Adrenal gland (tissue), 5 donors: Measurements from ENCODE around the gene CORO6.

Source experiments
- POLR2A ChIP-seq, 2 donors: fragments of 450-650 bp; IDR thresholded peaks; one replicate each; pipeline ENCODE4 v1.6.1; 2017; ENCODE audit warnings: antibody characterized with exemption in 2 of 2, mild to moderate bottlenecking in 2 of 2, moderate library complexity in 1 of 2
- TF ChIP-seq, protein P1 (sequence below), 6 experiments: fragments of 450-650 bp in 4 of 6; fragments of 200-600 bp in 2 of 6; sonication (generic) in 1 of 6; IDR thresholded peaks; 1 replicate in 5 of 6; 2 replicates in 1 of 6; pipeline versions ENCODE4 v1.5.1 to v1.8.0; 2016 to 2021; ENCODE audit warnings: antibody characterized with exemption in 6 of 6, mild to moderate bottlenecking in 2 of 6, moderate library complexity in 1 of 6
- donor health status: DM: no; HTN: no; CAD: no.

DNA sequence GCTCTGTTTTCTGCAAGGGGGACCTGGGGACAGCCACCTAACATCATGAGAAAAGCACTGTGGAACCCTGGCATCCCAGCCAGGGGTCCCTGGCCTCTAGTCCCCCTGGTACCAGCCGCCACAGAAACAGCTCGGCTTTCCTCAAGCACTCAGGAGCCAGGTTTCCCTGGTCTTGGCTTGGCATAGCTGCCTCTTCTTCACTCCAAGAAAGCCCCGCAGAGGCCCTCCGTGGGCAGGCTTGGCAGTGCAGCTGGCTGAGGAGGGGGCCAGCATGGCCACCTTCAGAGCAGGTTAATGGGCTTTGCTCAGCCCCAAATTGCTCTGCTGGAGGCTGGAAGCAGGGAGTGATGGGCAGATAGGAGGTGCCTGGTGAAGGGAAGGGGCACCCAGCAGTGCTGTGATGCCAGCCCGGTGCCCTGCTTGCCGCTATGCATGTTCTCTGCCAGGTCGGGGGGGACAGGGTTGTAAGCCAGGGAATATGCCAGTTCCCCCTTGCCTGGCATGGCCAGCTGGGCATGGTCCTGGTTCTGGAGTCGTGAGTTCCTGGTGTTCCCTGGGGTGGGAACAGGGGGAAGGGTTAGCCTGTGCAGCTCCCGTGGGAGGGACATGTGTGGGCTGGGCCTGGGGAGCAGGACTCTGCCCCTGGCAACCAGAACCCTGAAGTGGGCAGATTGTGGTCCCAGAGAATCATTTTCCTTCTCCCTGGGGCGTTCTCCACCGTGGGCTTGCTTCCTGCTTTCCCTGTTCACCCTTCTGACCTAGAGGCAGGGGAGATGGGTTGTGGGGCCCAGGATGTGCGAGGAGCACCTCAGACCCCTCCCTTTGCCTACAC, 26.6 kb downstream of the CORO6 start:
- no peak for TF ChIP-seq POLR2A (IDR thresholded peaks at IDR 0.05)
- TF ChIP-seq, protein P1, sequence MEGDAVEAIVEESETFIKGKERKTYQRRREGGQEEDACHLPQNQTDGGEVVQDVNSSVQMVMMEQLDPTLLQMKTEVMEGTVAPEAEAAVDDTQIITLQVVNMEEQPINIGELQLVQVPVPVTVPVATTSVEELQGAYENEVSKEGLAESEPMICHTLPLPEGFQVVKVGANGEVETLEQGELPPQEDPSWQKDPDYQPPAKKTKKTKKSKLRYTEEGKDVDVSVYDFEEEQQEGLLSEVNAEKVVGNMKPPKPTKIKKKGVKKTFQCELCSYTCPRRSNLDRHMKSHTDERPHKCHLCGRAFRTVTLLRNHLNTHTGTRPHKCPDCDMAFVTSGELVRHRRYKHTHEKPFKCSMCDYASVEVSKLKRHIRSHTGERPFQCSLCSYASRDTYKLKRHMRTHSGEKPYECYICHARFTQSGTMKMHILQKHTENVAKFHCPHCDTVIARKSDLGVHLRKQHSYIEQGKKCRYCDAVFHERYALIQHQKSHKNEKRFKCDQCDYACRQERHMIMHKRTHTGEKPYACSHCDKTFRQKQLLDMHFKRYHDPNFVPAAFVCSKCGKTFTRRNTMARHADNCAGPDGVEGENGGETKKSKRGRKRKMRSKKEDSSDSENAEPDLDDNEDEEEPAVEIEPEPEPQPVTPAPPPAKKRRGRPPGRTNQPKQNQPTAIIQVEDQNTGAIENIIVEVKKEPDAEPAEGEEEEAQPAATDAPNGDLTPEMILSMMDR (IDR thresholded peaks at IDR 0.05), result no peak
